ENCODE data around the gene SERPIND1.

GRCh38 chr22:20740222-20740951 lies 33.5 kb upstream of the SERPIND1 start:
- TF ChIP-seq, protein P1, sequence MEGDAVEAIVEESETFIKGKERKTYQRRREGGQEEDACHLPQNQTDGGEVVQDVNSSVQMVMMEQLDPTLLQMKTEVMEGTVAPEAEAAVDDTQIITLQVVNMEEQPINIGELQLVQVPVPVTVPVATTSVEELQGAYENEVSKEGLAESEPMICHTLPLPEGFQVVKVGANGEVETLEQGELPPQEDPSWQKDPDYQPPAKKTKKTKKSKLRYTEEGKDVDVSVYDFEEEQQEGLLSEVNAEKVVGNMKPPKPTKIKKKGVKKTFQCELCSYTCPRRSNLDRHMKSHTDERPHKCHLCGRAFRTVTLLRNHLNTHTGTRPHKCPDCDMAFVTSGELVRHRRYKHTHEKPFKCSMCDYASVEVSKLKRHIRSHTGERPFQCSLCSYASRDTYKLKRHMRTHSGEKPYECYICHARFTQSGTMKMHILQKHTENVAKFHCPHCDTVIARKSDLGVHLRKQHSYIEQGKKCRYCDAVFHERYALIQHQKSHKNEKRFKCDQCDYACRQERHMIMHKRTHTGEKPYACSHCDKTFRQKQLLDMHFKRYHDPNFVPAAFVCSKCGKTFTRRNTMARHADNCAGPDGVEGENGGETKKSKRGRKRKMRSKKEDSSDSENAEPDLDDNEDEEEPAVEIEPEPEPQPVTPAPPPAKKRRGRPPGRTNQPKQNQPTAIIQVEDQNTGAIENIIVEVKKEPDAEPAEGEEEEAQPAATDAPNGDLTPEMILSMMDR (IDR thresholded peaks at IDR 0.05): no peak
- TF ChIP-seq POLR2A (IDR thresholded peaks at IDR 0.05): no peak
- TF ChIP-seq POLR2AphosphoS5 (IDR thresholded peaks at IDR 0.05): no peak

Measured in breast epithelium (tissue), 3 donors.